ENCODE results near the gene TUT7.

TUT7 gene

GRCh38 chr9:86256653-86257052, 97.6 kb downstream of the TUT7 start:
- DNase-seq, result no peak

GRCh38 chr9:86253577-86253976, 100.6 kb downstream of the TUT7 start:
- no peak for DNase-seq

GRCh38 chr9:86252870-86253269, 101.3 kb downstream of the TUT7 start:
- no peak for DNase-seq

DNA sequence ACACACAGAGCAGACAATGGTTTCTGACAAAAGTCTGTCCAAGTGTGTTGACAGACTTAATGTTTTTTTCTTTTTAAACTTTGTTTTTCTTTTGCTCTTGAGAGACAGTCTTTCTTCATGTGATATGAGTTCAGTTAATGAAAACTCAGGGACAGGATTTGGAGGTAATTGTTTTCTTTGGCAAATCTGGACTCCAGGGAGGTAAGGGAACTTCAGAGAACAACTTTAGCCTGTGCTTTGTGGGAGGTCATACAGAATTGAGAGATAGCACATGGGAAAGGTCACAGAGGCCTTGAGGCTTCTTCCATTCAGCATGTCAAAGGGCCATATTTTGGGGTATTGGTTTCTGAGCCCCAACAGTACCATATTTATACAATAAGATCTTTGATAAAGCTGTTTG, 104.1 kb downstream of the TUT7 start:
- no peak for DNase-seq

DNA sequence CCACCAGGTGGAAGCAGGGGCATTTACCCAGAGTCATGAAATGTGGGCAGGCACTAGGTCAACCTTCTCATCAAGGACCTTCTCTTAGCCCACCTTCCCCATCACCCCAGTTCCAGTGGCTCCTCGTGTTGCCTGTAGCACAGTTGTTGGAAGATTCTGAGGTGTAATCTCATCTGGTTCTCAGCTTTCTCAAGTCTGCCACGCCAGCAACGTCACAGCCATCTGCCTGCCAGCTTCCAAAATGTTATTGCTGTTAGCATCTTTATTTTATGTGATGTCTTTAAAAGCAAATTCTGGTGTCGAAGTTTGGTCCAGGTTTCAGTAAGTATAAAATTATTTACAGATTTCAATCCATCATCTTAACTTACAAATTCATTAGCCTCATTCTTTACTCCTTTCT, 105.5 kb downstream of the TUT7 start:
- no peak for DNase-seq

- DNase-seq, result no peak
Observed at GRCh38 chr9:86246752-86247161, 107.5 kb downstream of the TUT7 start.

GRCh38 chr9:86242071-86242470, 112.1 kb downstream of the TUT7 start:
- no peak for DNase-seq

DNA sequence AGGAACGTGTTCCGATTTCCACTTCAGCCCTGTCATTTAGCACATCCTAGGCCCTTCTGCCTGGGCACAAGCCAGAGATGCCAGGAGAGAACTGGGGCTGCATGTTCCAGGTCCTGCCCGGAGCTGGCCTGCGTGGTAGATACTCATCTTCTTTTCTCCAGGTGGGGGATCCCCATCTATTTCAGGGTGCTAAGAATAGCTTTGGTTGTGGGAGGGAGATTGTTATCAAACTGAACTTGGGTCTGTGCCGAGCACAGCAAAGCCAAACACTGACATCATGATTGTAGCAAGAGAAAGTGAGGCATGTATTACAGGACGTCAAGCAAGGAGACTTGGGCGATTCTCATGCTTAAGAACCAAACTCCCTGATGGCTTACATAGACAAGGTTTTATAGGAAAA, 113.0 kb downstream of the TUT7 start:
- no peak for DNase-seq

GRCh38 chr9:86238861-86239770, 115.1 kb downstream of the TUT7 start:
- DNase-seq, result no peak
